Trophoblast cell (in vitro differentiated cells and primary cell): ENCODE measurements around the gene INSYN2B. TPM values are rescaled to one million over a fixed set of nuclear protein-coding genes. Genes with fewer than 3 reads are reported as not detected.

Experiments used
- DNase-seq, 2 donors: peaks; one replicate each; pipeline ENCODE4 v3.0.0-alpha.2; 2016
- H2AFZ ChIP-seq: 2 replicates; pipeline ENCODE4 v1.6.1; 2013; ENCODE audit warnings: low read length, moderate library complexity, mild to moderate bottlenecking; ENCODE audit not compliant: insufficient read depth, poor library complexity
- H2AK5ac ChIP-seq: 2 replicates; pipeline ENCODE4 v1.6.1; 2013; ENCODE audit warnings: mild to moderate bottlenecking, low read length
- H2BK120ac ChIP-seq: 2 replicates; pipeline ENCODE4 v1.6.1; 2013; ENCODE audit warnings: low read length, mild to moderate bottlenecking, moderate library complexity; ENCODE audit not compliant: insufficient read depth, poor library complexity
- H2BK12ac ChIP-seq: 2 replicates; pipeline ENCODE4 v1.6.1; 2013; ENCODE audit warnings: mild to moderate bottlenecking, low read length, moderate library complexity
- H2BK5ac ChIP-seq: 2 replicates; pipeline ENCODE4 v1.6.1; 2013; ENCODE audit warnings: low read length, low read depth, moderate library complexity, mild to moderate bottlenecking; ENCODE audit not compliant: poor library complexity
- H3K14ac ChIP-seq: 2 replicates; pipeline ENCODE4 v1.6.1; 2013; ENCODE audit warnings: mild to moderate bottlenecking, low read length
- H3K18ac ChIP-seq: 2 replicates; pipeline ENCODE4 v1.6.1; 2013; ENCODE audit warnings: mild to moderate bottlenecking, low read length
- H3K23ac ChIP-seq: 2 replicates; pipeline ENCODE4 v1.6.1; 2013; ENCODE audit warnings: low read length
- H3K27ac ChIP-seq: 2 replicates; pipeline ENCODE4 v1.5.1; 2013; ENCODE audit warnings: low read depth, mild to moderate bottlenecking, inconsistent platforms, low read length, moderate library complexity
- H3K27me3 ChIP-seq: 2 replicates; pipeline ENCODE4 v1.6.1; 2013; ENCODE audit warnings: inconsistent platforms, mild to moderate bottlenecking, low read length, moderate library complexity; ENCODE audit not compliant: insufficient read depth
- H3K36me3 ChIP-seq, 2 experiments: 1 replicate in 1 of 2; 2 replicates in 1 of 2; pipeline ENCODE4 v1.6.1; 2013; ENCODE audit warnings: low read length in 2 of 2, mild to moderate bottlenecking in 2 of 2, moderate library complexity in 1 of 2; ENCODE audit not compliant: insufficient read depth in 2 of 2, control insufficient read depth in 1 of 2
- H3K4ac ChIP-seq: 2 replicates; pipeline ENCODE4 v1.6.1; 2013; ENCODE audit warnings: low read depth, mild to moderate bottlenecking, low read length, moderate library complexity
- H3K4me1 ChIP-seq, 2 experiments: 1 replicate in 1 of 2; 2 replicates in 1 of 2; pipeline ENCODE4 v1.6.1; 2013; ENCODE audit warnings: low read length in 2 of 2, mild to moderate bottlenecking in 2 of 2, moderate library complexity in 1 of 2; ENCODE audit not compliant: insufficient read depth in 2 of 2, control insufficient read depth in 1 of 2
- H3K4me2 ChIP-seq: 2 replicates; pipeline ENCODE4 v1.6.1; 2013; ENCODE audit warnings: inconsistent platforms, mild to moderate bottlenecking, low read length, moderate library complexity
- H3K4me3 ChIP-seq: 2 replicates; pipeline ENCODE4 v1.5.1; 2013; ENCODE audit warnings: mild to moderate bottlenecking, low read depth, low read length, inconsistent platforms
- H3K79me1 ChIP-seq: one replicate; pipeline ENCODE4 v1.6.1; 2013; ENCODE audit warnings: low read length
- H3K79me2 ChIP-seq: 2 replicates; pipeline ENCODE4 v1.6.1; 2013; ENCODE audit warnings: low read length, mild to moderate bottlenecking; ENCODE audit not compliant: control insufficient read depth, insufficient read depth, poor library complexity
- H3K9ac ChIP-seq: 2 replicates; pipeline ENCODE4 v1.6.1; 2013; ENCODE audit warnings: mild to moderate bottlenecking, low read length
- H3K9me3 ChIP-seq: 2 replicates; pipeline ENCODE4 v1.6.1; 2013; ENCODE audit warnings: low read depth, mild to moderate bottlenecking, control low read depth, inconsistent platforms, low read length; ENCODE audit not compliant: insufficient read depth
- H4K12ac ChIP-seq: 2 replicates; pipeline ENCODE4 v1.6.1; 2013; ENCODE audit warnings: low read depth, mild to moderate bottlenecking, low read length, moderate library complexity
- H4K8ac ChIP-seq: 2 replicates; pipeline ENCODE4 v1.6.1; 2013; ENCODE audit warnings: low read depth, mild to moderate bottlenecking, low read length, moderate library complexity
- H4K91ac ChIP-seq: one replicate; pipeline ENCODE4 v1.6.1; 2013; ENCODE audit warnings: low read depth, mild to moderate bottlenecking, low read length, moderate library complexity
- WGBS: extraction: QIAGEN DNeasy Blood & Tissue Kit; methylation state at CpG from one replicate; pipeline ENCODE4 v1.1.7; 2013; ENCODE audit warnings: missing lambda C conversion rate; ENCODE audit not compliant: insufficient read length, insufficient coverage; ENCODE audit errors: extremely low coverage; 5-methylcytosine and 5-hydroxymethylcytosine counted together
- polyA plus RNA-seq: library from polyadenylated mRNA; stranded (reverse); fragments of 200-250 nt; gene quantifications from 2 replicates; pipeline ENCODE4 v1.2.3, GENCODE V29; 2013

INSYN2B gene
- 0.01 and 0.04 TPM in 2 replicates for polyA plus RNA-seq

- peak within 1 kb of the TSS; percentile 70 for H3K4me2 ChIP-seq
- no peak within 1 kb of the TSS for H3K4ac ChIP-seq
- H3K79me2 ChIP-seq = no peaks in the 10 kb centered on the region
- H3K4me3 ChIP-seq = no peak within 1 kb of the TSS
- WGBS = no CpG with 5 or more reads among the region's 11 CpGs
- H3K23ac ChIP-seq = no peak within 1 kb of the TSS
- H3K18ac ChIP-seq = no peak within 1 kb of the TSS
- H4K12ac ChIP-seq = no peak within 1 kb of the TSS
- H3K79me1 ChIP-seq = no peaks in the 10 kb centered on the region
- no peaks in the 10 kb centered on the region for H3K9me3 ChIP-seq
- no peak within 1 kb of the TSS for H3K9ac ChIP-seq
- no peak within 1 kb of the TSS for H2BK120ac ChIP-seq
- peaks cover 2% of the 10 kb centered on the region for H3K27me3 ChIP-seq
- H4K91ac ChIP-seq = no peak within 1 kb of the TSS
- no peak within 1 kb of the TSS for H2BK5ac ChIP-seq
- no peak within 1 kb of the TSS for H3K14ac ChIP-seq
- no peak within 1 kb of the TSS for H3K27ac ChIP-seq
- peak; percentile 39 to 76 for DNase-seq
- H3K36me3 ChIP-seq = no peaks in the 10 kb centered on the region
- H4K8ac ChIP-seq = no peak within 1 kb of the TSS
- peaks cover 0 to 5% of the 10 kb centered on the region in 2 experiments for H3K4me1 ChIP-seq
- no peak within 1 kb of the TSS for H2BK12ac ChIP-seq
- no peak within 1 kb of the TSS for H2AFZ ChIP-seq
- no peak within 1 kb of the TSS for H2AK5ac ChIP-seq
These were observed at the start of gene INSYN2B for GRCh38 chr5:169980418-169981053. TSS of gene INSYN2B (minus strand) at chr5:169980495. CDS start at chr5:169883898, 96,597 bp downstream.

DNA sequence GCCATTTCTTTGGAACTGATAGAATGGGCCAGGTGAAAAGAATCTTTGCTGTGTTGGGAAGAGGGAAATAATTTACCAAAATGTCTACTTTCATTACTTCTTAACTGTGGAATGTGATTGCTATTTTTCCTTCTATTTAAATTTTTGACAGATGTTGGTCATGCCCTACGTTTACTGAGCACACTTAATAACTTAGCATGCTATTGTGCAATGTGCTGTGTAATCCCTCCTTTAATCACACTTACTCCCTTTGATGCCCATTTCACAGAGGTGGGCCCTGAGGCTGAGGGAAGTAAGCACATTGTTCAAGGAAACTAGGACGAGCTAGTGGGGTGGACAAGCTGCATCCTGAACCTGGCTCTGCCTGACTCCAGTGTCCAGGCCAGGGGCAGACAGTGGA lies 47.8 kb upstream of the INSYN2B start:
- no peak overlapping the region for H2BK120ac ChIP-seq
- peaks cover 1% of the 10 kb centered on the region for H3K9me3 ChIP-seq
- no peak overlapping the region for H3K4me2 ChIP-seq
- H4K8ac ChIP-seq = no peak overlapping the region
- no peak overlapping the region for H3K23ac ChIP-seq
- no peak overlapping the region for H4K12ac ChIP-seq
- H3K79me2 ChIP-seq = no peaks in the 10 kb centered on the region
- no peaks in the 10 kb centered on the region for H3K27me3 ChIP-seq
- no peak overlapping the region for H2AFZ ChIP-seq
- H3K79me1 ChIP-seq = no peaks in the 10 kb centered on the region
- no peaks in the 10 kb centered on the region for H3K4me1 ChIP-seq
- H2AK5ac ChIP-seq = no peak overlapping the region
- no peak overlapping the region for H3K14ac ChIP-seq
- H2BK12ac ChIP-seq = no peak overlapping the region
- no peak overlapping the region for H3K9ac ChIP-seq
- no peaks in the 10 kb centered on the region for H3K36me3 ChIP-seq
- no peak overlapping the region for H2BK5ac ChIP-seq
- H3K4me3 ChIP-seq = no peak overlapping the region
- WGBS = no CpG with 5 or more reads among the region's 2 CpGs
- no peak overlapping the region for H3K18ac ChIP-seq
- no peak overlapping the region for H3K27ac ChIP-seq
- H4K91ac ChIP-seq = no peak overlapping the region
- no peak overlapping the region for H3K4ac ChIP-seq
- DNase-seq = no peak

- H3K36me3 ChIP-seq = no peaks in the 10 kb centered on the region
- H3K9me3 ChIP-seq = peaks cover 1% of the 10 kb centered on the region
- no peak overlapping the region for H3K4ac ChIP-seq
- no peak overlapping the region for H4K8ac ChIP-seq
- DNase-seq = no peak
- H3K23ac ChIP-seq = no peak overlapping the region
- H3K4me3 ChIP-seq = no peak overlapping the region
- H2AFZ ChIP-seq = no peak overlapping the region
- H3K4me1 ChIP-seq = no peaks in the 10 kb centered on the region
- no CpG with 5 or more reads among the region's 8 CpGs for WGBS
- H4K91ac ChIP-seq = no peak overlapping the region
- no peak overlapping the region for H4K12ac ChIP-seq
- H2BK12ac ChIP-seq = no peak overlapping the region
- no peak overlapping the region for H3K4me2 ChIP-seq
- H2BK5ac ChIP-seq = no peak overlapping the region
- H3K14ac ChIP-seq = no peak overlapping the region
- H3K79me2 ChIP-seq = no peaks in the 10 kb centered on the region
- no peak overlapping the region for H3K9ac ChIP-seq
- H3K79me1 ChIP-seq = no peaks in the 10 kb centered on the region
- no peak overlapping the region for H3K18ac ChIP-seq
- H3K27me3 ChIP-seq = no peaks in the 10 kb centered on the region
- no peak overlapping the region for H2BK120ac ChIP-seq
- H2AK5ac ChIP-seq = no peak overlapping the region
- H3K27ac ChIP-seq = no peak overlapping the region
These were observed 45.6 kb upstream of the INSYN2B start for GRCh38 chr5:170025853-170026252.

DNA sequence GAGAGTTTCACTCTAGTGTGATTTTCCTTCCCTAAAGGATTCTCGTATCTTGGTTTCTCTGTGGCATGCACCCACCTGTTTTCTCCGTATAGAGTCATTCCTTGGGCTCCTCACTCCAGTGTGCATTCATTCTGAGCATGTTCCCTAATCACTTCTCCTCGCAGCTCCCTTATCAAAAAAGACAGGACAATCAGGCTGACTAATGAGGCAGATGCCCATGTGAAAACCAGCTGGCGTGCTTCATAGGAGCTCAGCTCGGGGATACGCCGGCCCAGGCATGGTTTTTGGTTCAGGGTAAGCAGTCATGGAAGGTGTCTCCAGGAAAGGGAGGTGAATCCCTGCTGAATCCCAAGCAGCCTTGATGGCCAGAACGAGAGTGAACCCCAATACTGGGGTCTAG lies 41.2 kb upstream of the INSYN2B start:
- Histone ChIP-seq H2BK120ac (no peak overlapping the region), H3K18ac (no peak overlapping the region), H3K27me3 (no peaks in the 10 kb centered on the region), H2BK5ac (no peak overlapping the region), H4K12ac (no peak overlapping the region), H3K4me3 (no peak overlapping the region), H3K4me2 (no peak overlapping the region), H3K79me1 (no peaks in the 10 kb centered on the region), H2BK12ac (no peak overlapping the region), H2AK5ac (no peak overlapping the region), H3K9ac (no peak overlapping the region), H4K91ac (no peak overlapping the region), H3K4me1 (no peaks in the 10 kb centered on the region), H2AFZ (no peak overlapping the region), H3K79me2 (no peaks in the 10 kb centered on the region), H3K14ac (no peak overlapping the region), H3K4ac (no peak overlapping the region), H3K27ac (no peak overlapping the region), H3K23ac (no peak overlapping the region), H4K8ac (no peak overlapping the region), H3K36me3 (no peaks in the 10 kb centered on the region), H3K9me3 (no peaks in the 10 kb centered on the region)
- WGBS = no CpG with 5 or more reads among the region's 8 CpGs
- no peak for DNase-seq
